Measurements from ENCODE around the gene CLIC3.
"Not testable (repeated sequence)": the region's sequence is repeated elsewhere in the genome, so short reads cannot be mapped to it uniquely, and the experiment has no call there.

Gene CLIC3

DNA sequence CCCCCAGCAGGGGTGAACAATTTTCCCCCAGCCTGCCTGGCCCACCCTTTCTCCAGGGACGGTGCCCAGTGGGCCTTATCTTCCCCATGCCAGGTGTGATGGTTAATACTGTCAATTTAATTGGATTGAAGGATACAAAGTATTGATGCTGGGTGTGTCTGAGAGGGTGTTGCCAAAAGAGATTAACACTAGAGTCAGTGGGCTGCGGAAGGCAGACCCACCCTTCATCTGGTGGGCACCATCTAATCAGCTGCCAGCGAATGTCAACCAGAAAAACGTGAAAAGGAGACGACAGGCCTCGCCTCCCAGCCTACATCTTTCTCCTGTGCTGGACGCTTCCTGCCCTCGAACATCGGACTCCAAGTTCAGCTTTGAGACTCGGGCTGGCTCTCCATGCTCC is 41.1 kb upstream of the CLIC3 start:
- Histone ChIP-seq H3K4me1 (ENCODE audit: control insufficient read depth, insufficient read depth, low read length) (no peaks in the 10 kb centered on the region), H3K9me3 (ENCODE audit: control insufficient read depth, insufficient read depth, low read depth, low read length) (no peaks in the 10 kb centered on the region), H3K27ac (ENCODE audit: low read depth, low read length) (no peak overlapping the region), H3K9ac (ENCODE audit: low read length) (no peak overlapping the region), H3K4me3 (ENCODE audit: low read depth, low read length) (no peak overlapping the region), H3K27me3 (ENCODE audit: control insufficient read depth, insufficient read depth, low read length) (peaks cover 7% of the 10 kb centered on the region; the same call in 1 of the 2 replicates), H3K36me3 (ENCODE audit: control insufficient read depth, insufficient read depth, low read length) (peaks cover 15% of the 10 kb centered on the region)

DNA sequence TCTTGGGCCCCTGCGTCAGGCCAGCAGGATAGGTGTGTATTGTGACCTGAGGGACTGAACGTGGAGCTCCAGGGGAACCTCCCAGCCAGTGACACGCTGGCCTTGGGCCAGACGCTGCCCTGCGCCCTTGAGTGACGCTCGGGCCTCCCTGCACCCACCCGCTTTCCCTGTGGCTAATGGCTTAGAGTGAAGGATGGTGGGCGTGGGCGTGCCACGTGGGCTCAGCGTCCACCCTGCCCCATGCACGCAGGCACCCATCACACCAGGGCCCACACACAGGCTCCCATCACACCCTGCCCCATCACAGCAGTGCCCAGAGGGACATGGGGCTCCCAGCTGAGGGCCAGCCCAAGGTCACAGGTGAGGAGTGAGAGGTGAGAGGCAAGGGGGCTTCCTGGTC is 40.7 kb upstream of the CLIC3 start:
- Histone ChIP-seq H3K4me3 (ENCODE audit: low read depth, low read length) (no peak overlapping the region), H3K4me1 (ENCODE audit: control insufficient read depth, insufficient read depth, low read length) (no peaks in the 10 kb centered on the region), H3K27me3 (ENCODE audit: control insufficient read depth, insufficient read depth, low read length) (peaks cover 7% of the 10 kb centered on the region; the same call in 1 of the 2 replicates), H3K9me3 (ENCODE audit: control insufficient read depth, insufficient read depth, low read depth, low read length) (no peaks in the 10 kb centered on the region), H3K27ac (ENCODE audit: low read depth, low read length) (no peak overlapping the region), H3K9ac (ENCODE audit: low read length) (no peak overlapping the region), H3K36me3 (ENCODE audit: control insufficient read depth, insufficient read depth, low read length) (peaks cover 15% of the 10 kb centered on the region)

DNA sequence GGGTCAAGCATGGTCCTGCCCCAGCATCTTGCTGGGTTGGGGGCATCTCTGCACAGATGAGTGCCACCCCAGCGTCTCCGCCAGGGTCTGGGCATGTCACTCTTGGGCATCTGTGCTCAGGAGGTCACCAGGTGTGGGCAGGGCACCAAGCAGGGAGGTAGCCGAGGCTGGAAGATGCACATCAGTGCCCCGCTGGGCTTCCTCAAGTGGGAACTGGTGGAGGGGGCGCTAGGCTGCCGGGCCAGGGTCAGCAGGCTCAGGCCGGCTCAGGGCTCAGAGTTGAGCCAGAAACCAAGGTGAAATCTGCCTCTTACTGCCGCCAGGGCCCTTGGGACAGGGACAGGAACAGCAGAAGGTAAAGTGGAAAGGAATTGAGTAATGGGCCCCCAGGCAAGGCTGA is 39.6 kb upstream of the CLIC3 start:
- Histone ChIP-seq H3K27ac (ENCODE audit: low read depth, low read length) (no peak overlapping the region), H3K27me3 (ENCODE audit: control insufficient read depth, insufficient read depth, low read length) (peaks cover 7% of the 10 kb centered on the region; the same call in 1 of the 2 replicates), H3K4me1 (ENCODE audit: control insufficient read depth, insufficient read depth, low read length) (no peaks in the 10 kb centered on the region), H3K9ac (ENCODE audit: low read length) (no peak overlapping the region), H3K4me3 (ENCODE audit: low read depth, low read length) (no peak overlapping the region), H3K9me3 (ENCODE audit: control insufficient read depth, insufficient read depth, low read depth, low read length) (no peaks in the 10 kb centered on the region), H3K36me3 (ENCODE audit: control insufficient read depth, insufficient read depth, low read length) (peaks cover 15% of the 10 kb centered on the region)

DNA sequence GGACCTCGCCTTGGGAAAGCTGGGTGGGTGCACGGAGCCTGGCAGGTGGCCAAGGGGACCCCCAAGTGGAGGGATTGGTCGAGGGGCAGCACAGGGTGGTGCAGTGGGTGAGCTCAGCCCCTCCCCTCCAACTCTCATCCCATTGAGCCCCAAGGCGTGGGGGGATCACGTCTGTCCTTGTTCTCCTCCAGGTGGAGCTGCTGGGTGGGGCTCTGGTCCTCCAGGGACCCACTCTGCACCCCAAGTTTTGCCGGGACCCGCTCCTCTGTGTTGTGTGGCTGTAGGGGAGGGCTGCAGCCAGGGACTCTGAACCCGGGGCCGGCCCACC is 39.1 kb upstream of the CLIC3 start:
- Histone ChIP-seq H3K9ac (ENCODE audit: low read length) (no peak overlapping the region), H3K4me1 (ENCODE audit: control insufficient read depth, insufficient read depth, low read length) (no peaks in the 10 kb centered on the region), H3K9me3 (ENCODE audit: control insufficient read depth, insufficient read depth, low read depth, low read length) (no peaks in the 10 kb centered on the region), H3K36me3 (ENCODE audit: control insufficient read depth, insufficient read depth, low read length) (peaks cover 15% of the 10 kb centered on the region), H3K4me3 (ENCODE audit: low read depth, low read length) (no peak overlapping the region), H3K27ac (ENCODE audit: low read depth, low read length) (no peak overlapping the region), H3K27me3 (ENCODE audit: control insufficient read depth, insufficient read depth, low read length) (peaks cover 7% of the 10 kb centered on the region; the same call in 1 of the 2 replicates)

DNA sequence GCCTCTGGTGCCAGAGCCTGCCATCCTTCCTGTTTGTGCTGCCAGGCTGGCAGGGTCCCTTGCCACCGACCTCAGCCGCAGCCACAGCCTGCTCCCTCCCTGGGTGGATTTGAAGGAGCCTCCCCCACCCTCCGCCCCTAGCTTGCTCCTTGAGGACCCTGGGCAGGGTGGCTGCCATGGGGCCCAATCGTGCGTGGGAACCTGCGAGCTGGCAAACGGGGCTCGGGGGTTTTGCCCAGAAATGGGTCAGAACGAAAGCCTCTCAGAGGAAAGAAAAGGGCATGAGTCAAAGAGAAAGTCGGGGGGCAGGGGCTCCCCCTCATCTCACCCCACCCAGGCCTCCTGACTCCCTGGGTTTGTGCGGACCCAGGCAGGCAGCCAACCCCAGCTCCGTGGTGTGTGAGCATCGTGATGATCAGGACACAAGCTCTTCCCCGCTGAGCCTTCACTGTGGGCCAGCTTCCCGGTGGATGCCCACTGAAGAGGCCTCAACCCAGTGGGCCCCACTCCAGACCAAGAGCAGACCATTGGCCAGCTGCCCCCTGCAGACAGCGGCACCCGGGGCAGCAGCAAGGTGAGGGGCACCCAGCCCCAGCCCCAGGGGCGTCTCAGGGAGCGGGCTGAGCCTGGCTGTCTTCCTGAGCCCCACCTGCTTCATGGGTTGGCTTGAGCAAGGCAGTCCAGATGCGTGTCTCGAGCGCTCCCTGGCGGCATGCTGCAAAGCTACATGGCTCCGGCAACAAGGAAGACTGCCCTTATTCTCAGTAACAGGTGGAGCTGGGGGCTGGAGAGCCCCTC is 38.5 kb upstream of the CLIC3 start:
- Histone ChIP-seq H3K4me3 (ENCODE audit: low read depth, low read length) (no peak overlapping the region), H3K9me3 (ENCODE audit: control insufficient read depth, insufficient read depth, low read depth, low read length) (no peaks in the 10 kb centered on the region), H3K27me3 (ENCODE audit: control insufficient read depth, insufficient read depth, low read length) (peaks cover 7% of the 10 kb centered on the region; the same call in 1 of the 2 replicates), H3K9ac (ENCODE audit: low read length) (no peak overlapping the region), H3K36me3 (ENCODE audit: control insufficient read depth, insufficient read depth, low read length) (peaks cover 13% of the 10 kb centered on the region), H3K27ac (ENCODE audit: low read depth, low read length) (no peak overlapping the region), H3K4me1 (ENCODE audit: control insufficient read depth, insufficient read depth, low read length) (no peaks in the 10 kb centered on the region)

DNA sequence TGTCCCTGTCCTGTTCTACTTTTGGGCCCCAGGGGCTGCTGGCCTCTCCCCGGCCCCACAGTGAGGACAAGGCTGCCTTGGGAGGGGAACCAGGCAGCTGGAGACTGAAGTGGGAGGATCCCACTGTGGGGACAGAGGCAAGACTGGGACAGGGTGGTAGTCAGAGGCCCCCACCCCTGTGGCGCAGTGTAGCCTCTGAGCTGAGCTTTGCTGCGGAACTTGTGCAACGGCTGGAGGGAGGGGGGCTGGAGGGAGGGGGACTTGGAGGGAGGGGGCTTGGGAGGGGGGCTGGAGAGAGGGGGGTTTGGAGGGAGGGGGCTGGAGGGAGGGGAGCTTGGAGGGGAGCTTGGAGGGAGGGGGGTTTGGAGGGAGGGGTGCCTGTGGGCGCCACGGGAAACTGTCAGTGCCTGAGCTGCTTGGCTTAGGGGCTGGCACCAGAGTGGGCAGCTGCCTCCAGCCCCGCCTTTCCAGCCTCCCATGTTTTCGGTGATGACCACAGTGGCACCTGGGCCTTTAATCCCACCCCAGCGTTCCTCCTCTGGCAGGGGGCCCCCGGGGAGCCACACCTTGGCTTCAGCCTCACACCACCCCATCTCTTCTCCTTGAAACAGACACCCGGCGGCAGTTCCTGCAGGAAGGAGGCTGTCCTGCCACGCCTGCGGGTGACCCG is 37.8 kb upstream of the CLIC3 start:
- H3K4me1 ChIP-seq (ENCODE audit: control insufficient read depth, insufficient read depth, low read length), result peaks cover under 1% of the 10 kb centered on the region; the same call in 1 of the 2 replicates
- no peak overlapping the region for H3K9ac ChIP-seq (ENCODE audit: low read length)
- H3K27me3 ChIP-seq (ENCODE audit: control insufficient read depth, insufficient read depth, low read length), result peaks cover 8% of the 10 kb centered on the region
- H3K9me3 ChIP-seq (ENCODE audit: control insufficient read depth, insufficient read depth, low read depth, low read length), result no peaks in the 10 kb centered on the region
- H3K27ac ChIP-seq (ENCODE audit: low read depth, low read length), result no peak overlapping the region
- H3K36me3 ChIP-seq (ENCODE audit: control insufficient read depth, insufficient read depth, low read length), result peaks cover 6% of the 10 kb centered on the region; the same call in 1 of the 2 replicates
- no peak overlapping the region for H3K4me3 ChIP-seq (ENCODE audit: low read depth, low read length)

DNA sequence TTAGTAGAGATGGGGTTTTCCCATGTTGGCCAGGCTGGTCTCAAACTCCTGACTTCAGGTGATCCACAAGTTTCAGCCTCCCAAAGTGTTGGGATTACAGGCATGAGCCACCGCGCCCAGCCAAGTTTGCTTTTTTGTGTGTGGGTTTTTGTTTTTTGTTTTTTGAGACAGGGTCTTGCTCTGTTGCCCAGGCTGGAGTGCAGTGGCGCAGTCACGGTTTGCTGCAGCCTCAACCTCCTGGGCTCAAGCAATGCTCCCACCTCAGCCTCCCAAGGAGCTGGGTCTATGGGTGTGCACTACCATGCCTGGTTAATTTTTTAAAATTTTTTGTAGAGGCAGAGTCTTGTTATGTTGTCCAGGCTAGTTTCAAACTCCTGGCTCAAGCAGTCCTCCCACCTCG is 37.1 kb upstream of the CLIC3 start:
- H3K4me3 ChIP-seq (ENCODE audit: low read depth, low read length); H3K9me3 ChIP-seq (ENCODE audit: control insufficient read depth, insufficient read depth, low read depth, low read length); H3K9ac ChIP-seq (ENCODE audit: low read length); H3K36me3 ChIP-seq (ENCODE audit: control insufficient read depth, insufficient read depth, low read length); H3K4me1 ChIP-seq (ENCODE audit: control insufficient read depth, insufficient read depth, low read length); H3K27ac ChIP-seq (ENCODE audit: low read depth, low read length): not testable (repeated sequence)
- H3K27me3 ChIP-seq (ENCODE audit: control insufficient read depth, insufficient read depth, low read length), result peaks cover 15% of the 10 kb centered on the region

DNA sequence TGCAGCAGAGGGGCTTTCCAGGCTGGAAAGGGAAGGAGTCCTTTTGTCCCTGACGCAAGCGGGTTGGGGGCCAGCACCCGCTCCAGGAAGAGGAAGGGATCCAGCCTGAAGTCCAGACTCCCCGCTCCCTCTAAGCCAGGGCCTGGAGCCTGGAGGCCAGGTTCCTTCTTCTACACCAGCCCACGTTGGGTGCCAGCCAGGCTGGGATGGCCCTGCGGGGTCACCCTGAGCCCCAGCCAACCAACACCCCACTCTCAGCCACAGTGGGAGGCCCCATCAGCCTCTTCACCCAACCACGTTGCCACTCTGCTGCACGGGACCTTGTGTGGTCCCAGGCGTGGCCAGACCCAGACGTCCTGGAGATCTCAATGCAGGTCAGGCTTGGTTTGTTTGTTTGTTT is 36.5 kb upstream of the CLIC3 start:
- Histone ChIP-seq H3K4me1 (ENCODE audit: control insufficient read depth, insufficient read depth, low read length) (peaks cover 5% of the 10 kb centered on the region; the same call in 1 of the 2 replicates), H3K27ac (ENCODE audit: low read depth, low read length) (no peak overlapping the region), H3K27me3 (ENCODE audit: control insufficient read depth, insufficient read depth, low read length) (peaks cover 17% of the 10 kb centered on the region), H3K9me3 (ENCODE audit: control insufficient read depth, insufficient read depth, low read depth, low read length) (no peaks in the 10 kb centered on the region), H3K9ac (ENCODE audit: low read length) (no peak overlapping the region), H3K36me3 (ENCODE audit: control insufficient read depth, insufficient read depth, low read length) (no peaks in the 10 kb centered on the region; the same call in 1 of the 2 replicates), H3K4me3 (ENCODE audit: low read depth, low read length) (no peak overlapping the region)

DNA sequence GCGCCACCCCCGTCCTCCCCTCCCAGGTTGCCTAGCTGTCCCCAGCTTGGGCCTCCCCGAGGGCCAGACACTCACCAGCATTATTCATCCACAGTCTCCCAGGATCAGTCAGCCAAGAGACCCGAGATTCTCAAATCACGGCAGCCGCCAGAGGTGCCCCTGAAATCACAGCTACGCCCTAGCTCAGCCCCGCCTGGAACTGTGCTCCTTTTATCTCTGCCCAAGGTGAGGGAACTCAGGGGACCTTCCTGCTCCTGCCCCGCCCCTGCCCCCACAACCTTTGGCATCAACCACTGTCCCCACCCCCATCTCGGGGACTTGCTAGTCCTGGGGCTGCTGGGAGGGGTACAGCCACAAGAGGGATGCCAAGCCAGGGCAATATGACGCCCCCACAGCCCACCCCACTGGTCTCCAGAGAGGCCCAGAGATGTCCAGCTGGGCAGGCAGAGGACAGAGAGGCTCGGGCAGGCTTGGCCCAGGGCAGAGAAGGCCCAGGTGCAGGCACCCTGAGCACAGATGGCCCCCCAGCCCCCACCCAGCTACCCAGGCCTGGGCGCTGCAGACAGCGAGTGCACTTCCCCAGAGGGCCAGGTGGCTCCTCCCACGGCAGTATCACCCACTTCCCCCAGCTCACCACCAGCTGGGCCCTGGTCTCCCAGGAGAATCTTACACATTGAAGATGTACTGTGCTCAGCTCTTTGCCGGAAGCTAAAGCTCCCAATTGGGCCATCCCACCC is 35.7 kb upstream of the CLIC3 start, which contains the start of gene FUT7:
FUT7 (minus strand) TSS at position 185 of the 737 bp plus-strand sequence; CDS start at position 88, 97 bp downstream.
- no peak within 1 kb of the TSS for H3K9ac ChIP-seq (ENCODE audit: low read length)
- no peaks in the 10 kb centered on the region for H3K9me3 ChIP-seq (ENCODE audit: control insufficient read depth, insufficient read depth, low read depth, low read length)
- no peaks in the 10 kb centered on the region for H3K36me3 ChIP-seq (ENCODE audit: control insufficient read depth, insufficient read depth, low read length)
- H3K27ac ChIP-seq (ENCODE audit: low read depth, low read length), result no peak within 1 kb of the TSS
- peaks cover 5% of the 10 kb centered on the region; the same call in 1 of the 2 replicates for H3K4me1 ChIP-seq (ENCODE audit: control insufficient read depth, insufficient read depth, low read length)
- H3K4me3 ChIP-seq (ENCODE audit: low read depth, low read length), result no peak within 1 kb of the TSS
- H3K27me3 ChIP-seq (ENCODE audit: control insufficient read depth, insufficient read depth, low read length), result peaks cover 24% of the 10 kb centered on the region

DNA sequence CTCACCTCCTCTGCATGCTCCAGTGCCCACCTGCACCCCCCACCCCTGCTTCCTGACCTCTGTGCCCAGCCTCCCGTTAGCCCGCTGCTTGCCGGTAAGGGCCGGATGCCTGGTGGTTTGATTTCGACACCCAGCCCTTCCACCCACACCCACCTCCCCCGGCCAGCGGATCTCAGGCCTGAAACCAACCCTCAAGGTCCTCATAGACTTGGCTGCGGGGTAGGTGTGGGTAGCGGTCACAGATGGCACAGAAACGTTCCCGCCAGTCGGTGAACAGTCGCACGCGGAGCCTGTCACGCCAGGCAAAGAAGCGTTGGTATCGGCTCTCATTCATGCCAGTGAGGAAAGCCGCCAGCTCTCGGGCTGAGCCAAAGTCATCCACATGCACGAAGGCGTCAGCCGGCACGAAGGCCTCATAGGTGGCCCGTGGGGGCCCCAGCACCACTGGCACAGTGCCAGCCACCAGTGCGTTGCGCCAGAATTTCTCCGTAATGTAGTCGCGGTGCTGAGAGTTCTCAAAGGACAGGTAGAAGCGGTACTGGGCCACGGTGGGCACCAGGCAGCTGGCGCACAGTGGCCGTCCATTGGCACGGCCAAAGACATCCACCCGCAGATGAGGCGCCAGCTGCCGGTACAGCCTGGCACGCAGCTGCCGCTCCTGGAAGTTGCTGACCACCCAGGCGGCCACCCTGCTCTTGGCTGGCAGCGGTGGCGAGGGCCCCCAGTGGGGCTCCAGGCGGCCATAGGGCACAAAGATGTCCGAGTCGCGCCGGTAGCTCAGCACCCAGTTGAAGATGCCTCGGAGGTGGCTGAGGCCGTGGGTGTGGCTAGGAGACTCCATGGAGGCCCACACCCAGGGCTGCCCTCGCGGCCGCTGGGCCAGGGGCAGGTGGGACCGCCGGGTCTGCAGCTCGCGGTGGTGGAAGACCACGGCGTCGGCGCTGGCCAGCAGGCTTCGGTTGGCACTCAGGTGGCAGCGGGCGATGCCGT is 34.5 kb upstream of the CLIC3 start:
- Histone ChIP-seq H3K4me3 (ENCODE audit: low read depth, low read length) (no peak overlapping the region), H3K27ac (ENCODE audit: low read depth, low read length) (no peak overlapping the region), H3K36me3 (ENCODE audit: control insufficient read depth, insufficient read depth, low read length) (no peaks in the 10 kb centered on the region), H3K27me3 (ENCODE audit: control insufficient read depth, insufficient read depth, low read length) (peaks cover 31% of the 10 kb centered on the region), H3K9ac (ENCODE audit: low read length) (no peak overlapping the region), H3K9me3 (ENCODE audit: control insufficient read depth, insufficient read depth, low read depth, low read length) (no peaks in the 10 kb centered on the region), H3K4me1 (ENCODE audit: control insufficient read depth, insufficient read depth, low read length) (peaks cover 5% of the 10 kb centered on the region; the same call in 1 of the 2 replicates)
